ENCODE measurements around the gene CAMK1D. TPM values are rescaled to one million over a fixed set of nuclear protein-coding genes. Genes with fewer than 3 reads are reported as not detected.

CAMK1D gene
- total RNA-seq, 1 donor: 11.2 TPM

GRCh38 chr10:12597176-12597575 is 247.8 kb downstream of the CAMK1D start:
- Histone ChIP-seq H4K20me1 (ENCODE audit: insufficient read depth, low read length) (no peaks in the 10 kb centered on the region), H3K4me1 (ENCODE audit: insufficient read depth, low read length) (no peaks in the 10 kb centered on the region), H3K4me2 (ENCODE audit: insufficient read depth, low read length) (no peak overlapping the region), H2AFZ (ENCODE audit: low read length) (no peak overlapping the region), H3K36me3 (ENCODE audit: insufficient read depth, low read length) (no peaks in the 10 kb centered on the region), H3K27me3 (ENCODE audit: insufficient read depth, low read length) (no peaks in the 10 kb centered on the region), H3K4me3 (ENCODE audit: insufficient read depth, low read length) (no peak overlapping the region), H3K27ac (ENCODE audit: low read depth, low read length) (no peak overlapping the region), H3K9me3 (ENCODE audit: low read depth, low read length) (no peaks in the 10 kb centered on the region), H3K79me2 (ENCODE audit: insufficient read depth, low read length) (no peaks in the 10 kb centered on the region)
- no peak for DNase-seq (ENCODE audit: insufficient read length, low spot score, missing footprints)
- TF ChIP-seq CTCF (IDR thresholded peaks at IDR 0.05; ENCODE audit: extremely low read depth, low read depth, low read length): no peak

GRCh38 chr10:12597788-12598765 is 248.7 kb downstream of the CAMK1D start:
- Histone ChIP-seq H3K27me3 (ENCODE audit: insufficient read depth, low read length) (no peaks in the 10 kb centered on the region), H3K4me1 (ENCODE audit: insufficient read depth, low read length) (no peaks in the 10 kb centered on the region), H2AFZ (ENCODE audit: low read length) (no peak overlapping the region), H3K36me3 (ENCODE audit: insufficient read depth, low read length) (no peaks in the 10 kb centered on the region), H3K4me3 (ENCODE audit: insufficient read depth, low read length) (no peak overlapping the region), H4K20me1 (ENCODE audit: insufficient read depth, low read length) (no peaks in the 10 kb centered on the region), H3K9me3 (ENCODE audit: low read depth, low read length) (no peaks in the 10 kb centered on the region), H3K79me2 (ENCODE audit: insufficient read depth, low read length) (no peaks in the 10 kb centered on the region), H3K4me2 (ENCODE audit: insufficient read depth, low read length) (no peak overlapping the region), H3K27ac (ENCODE audit: low read depth, low read length) (no peak overlapping the region)
- no peak for DNase-seq (ENCODE audit: insufficient read length, low spot score, missing footprints)
- TF ChIP-seq CTCF (IDR thresholded peaks at IDR 0.05; ENCODE audit: extremely low read depth, low read depth, low read length): no peak

GRCh38 chr10:12600652-12601051 is 251.3 kb downstream of the CAMK1D start:
- no peaks in the 10 kb centered on the region for H3K36me3 ChIP-seq (ENCODE audit: insufficient read depth, low read length)
- no peak overlapping the region for H3K27ac ChIP-seq (ENCODE audit: low read depth, low read length)
- no peak overlapping the region for H2AFZ ChIP-seq (ENCODE audit: low read length)
- H4K20me1 ChIP-seq (ENCODE audit: insufficient read depth, low read length): no peaks in the 10 kb centered on the region
- H3K27me3 ChIP-seq (ENCODE audit: insufficient read depth, low read length): no peaks in the 10 kb centered on the region
- no peak for TF ChIP-seq CTCF (IDR thresholded peaks at IDR 0.05; ENCODE audit: extremely low read depth, low read depth, low read length)
- H3K4me1 ChIP-seq (ENCODE audit: insufficient read depth, low read length): peaks cover 4% of the 10 kb centered on the region
- no peaks in the 10 kb centered on the region for H3K9me3 ChIP-seq (ENCODE audit: low read depth, low read length)
- H3K4me3 ChIP-seq (ENCODE audit: insufficient read depth, low read length): no peak overlapping the region
- no peak for DNase-seq (ENCODE audit: insufficient read length, low spot score, missing footprints)
- no peak overlapping the region for H3K4me2 ChIP-seq (ENCODE audit: insufficient read depth, low read length)
- no peaks in the 10 kb centered on the region for H3K79me2 ChIP-seq (ENCODE audit: insufficient read depth, low read length)

GRCh38 chr10:12602521-12602920 is 253.2 kb downstream of the CAMK1D start:
- no peak overlapping the region for H3K27ac ChIP-seq (ENCODE audit: low read depth, low read length)

More at GRCh38 chr10:12602521-12602920, 253.2 kb downstream of the CAMK1D start:
- Histone ChIP-seq H3K36me3 (ENCODE audit: insufficient read depth, low read length) (no peaks in the 10 kb centered on the region), H3K4me1 (ENCODE audit: insufficient read depth, low read length) (peaks cover 11% of the 10 kb centered on the region), H2AFZ (ENCODE audit: low read length) (no peak overlapping the region), H3K4me3 (ENCODE audit: insufficient read depth, low read length) (no peak overlapping the region), H4K20me1 (ENCODE audit: insufficient read depth, low read length) (no peaks in the 10 kb centered on the region), H3K4me2 (ENCODE audit: insufficient read depth, low read length) (no peak overlapping the region), H3K27me3 (ENCODE audit: insufficient read depth, low read length) (no peaks in the 10 kb centered on the region), H3K9me3 (ENCODE audit: low read depth, low read length) (no peaks in the 10 kb centered on the region), H3K79me2 (ENCODE audit: insufficient read depth, low read length) (no peaks in the 10 kb centered on the region)
- no peak for TF ChIP-seq CTCF (IDR thresholded peaks at IDR 0.05; ENCODE audit: extremely low read depth, low read depth, low read length)
- peak; percentile 6 for DNase-seq (ENCODE audit: insufficient read length, low spot score, missing footprints)

All from osteoblast (primary cell).